Keratinocyte (primary cell): Measurements from ENCODE around the gene PITPNC1.

Experiments used
- EZH2 ChIP-seq: IDR thresholded peaks from one replicate; pipeline ENCODE4 v1.6.1; 2012; ENCODE audit warnings: inconsistent platforms, mild to moderate bottlenecking, low read length, moderate library complexity
- TF ChIP-seq, protein P1 (sequence below), 3 experiments: IDR thresholded peaks in 1 of 3; conservative IDR thresholded peaks in 1 of 3; optimal IDR thresholded peaks in 1 of 3; 2 replicates in 2 of 3; 3 replicates in 1 of 3; pipeline versions ENCODE3 to v1.5.1; 2011; ENCODE audit warnings: low read length in 3 of 3, mild to moderate bottlenecking in 3 of 3, moderate library complexity in 2 of 3, control low read depth in 1 of 3, inconsistent platforms in 1 of 3; ENCODE audit not compliant: insufficient read depth in 2 of 3; ENCODE audit errors: extremely low read depth in 1 of 3

DNA sequence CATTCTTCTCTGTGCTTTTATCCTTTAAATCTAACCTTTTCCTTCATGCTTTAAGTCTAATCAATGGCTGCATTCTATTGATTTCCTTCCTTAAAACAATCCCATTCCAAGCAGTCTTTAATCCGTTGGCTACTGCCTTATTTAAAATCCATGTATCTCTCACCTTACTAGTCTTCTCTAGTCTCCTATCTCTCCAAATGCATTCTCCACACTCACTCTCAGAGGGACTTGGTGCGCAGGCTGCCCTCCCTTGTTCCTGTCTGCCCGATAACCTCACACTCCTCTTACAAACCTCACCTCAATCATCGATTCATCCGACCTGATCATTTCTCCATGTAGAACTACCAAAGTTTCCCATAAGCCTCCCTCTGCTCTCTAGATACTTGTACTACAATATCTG, 33.8 kb upstream of the PITPNC1 start:
- TF ChIP-seq, protein P1, sequence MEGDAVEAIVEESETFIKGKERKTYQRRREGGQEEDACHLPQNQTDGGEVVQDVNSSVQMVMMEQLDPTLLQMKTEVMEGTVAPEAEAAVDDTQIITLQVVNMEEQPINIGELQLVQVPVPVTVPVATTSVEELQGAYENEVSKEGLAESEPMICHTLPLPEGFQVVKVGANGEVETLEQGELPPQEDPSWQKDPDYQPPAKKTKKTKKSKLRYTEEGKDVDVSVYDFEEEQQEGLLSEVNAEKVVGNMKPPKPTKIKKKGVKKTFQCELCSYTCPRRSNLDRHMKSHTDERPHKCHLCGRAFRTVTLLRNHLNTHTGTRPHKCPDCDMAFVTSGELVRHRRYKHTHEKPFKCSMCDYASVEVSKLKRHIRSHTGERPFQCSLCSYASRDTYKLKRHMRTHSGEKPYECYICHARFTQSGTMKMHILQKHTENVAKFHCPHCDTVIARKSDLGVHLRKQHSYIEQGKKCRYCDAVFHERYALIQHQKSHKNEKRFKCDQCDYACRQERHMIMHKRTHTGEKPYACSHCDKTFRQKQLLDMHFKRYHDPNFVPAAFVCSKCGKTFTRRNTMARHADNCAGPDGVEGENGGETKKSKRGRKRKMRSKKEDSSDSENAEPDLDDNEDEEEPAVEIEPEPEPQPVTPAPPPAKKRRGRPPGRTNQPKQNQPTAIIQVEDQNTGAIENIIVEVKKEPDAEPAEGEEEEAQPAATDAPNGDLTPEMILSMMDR (optimal IDR thresholded peaks at IDR 0.05 in 1 of 3, IDR thresholded peaks at IDR 0.05 in 1 of 3, conservative IDR thresholded peaks at IDR 0.05 in 1 of 3; ENCODE audit: extremely low read depth in 1 of 3, insufficient read depth in 2 of 3, low read length in 3 of 3) = no peak
- TF ChIP-seq EZH2 = no peak
